ENCODE results near the gene NFIC.
A peak's percentile ranks its signal among the peaks of the same experiment; 100 is the strongest.
"Not testable (repeated sequence)": the region's sequence is repeated elsewhere in the genome, so short reads cannot be mapped to it uniquely, and the experiment has no call there.

The NFIC gene

DNA sequence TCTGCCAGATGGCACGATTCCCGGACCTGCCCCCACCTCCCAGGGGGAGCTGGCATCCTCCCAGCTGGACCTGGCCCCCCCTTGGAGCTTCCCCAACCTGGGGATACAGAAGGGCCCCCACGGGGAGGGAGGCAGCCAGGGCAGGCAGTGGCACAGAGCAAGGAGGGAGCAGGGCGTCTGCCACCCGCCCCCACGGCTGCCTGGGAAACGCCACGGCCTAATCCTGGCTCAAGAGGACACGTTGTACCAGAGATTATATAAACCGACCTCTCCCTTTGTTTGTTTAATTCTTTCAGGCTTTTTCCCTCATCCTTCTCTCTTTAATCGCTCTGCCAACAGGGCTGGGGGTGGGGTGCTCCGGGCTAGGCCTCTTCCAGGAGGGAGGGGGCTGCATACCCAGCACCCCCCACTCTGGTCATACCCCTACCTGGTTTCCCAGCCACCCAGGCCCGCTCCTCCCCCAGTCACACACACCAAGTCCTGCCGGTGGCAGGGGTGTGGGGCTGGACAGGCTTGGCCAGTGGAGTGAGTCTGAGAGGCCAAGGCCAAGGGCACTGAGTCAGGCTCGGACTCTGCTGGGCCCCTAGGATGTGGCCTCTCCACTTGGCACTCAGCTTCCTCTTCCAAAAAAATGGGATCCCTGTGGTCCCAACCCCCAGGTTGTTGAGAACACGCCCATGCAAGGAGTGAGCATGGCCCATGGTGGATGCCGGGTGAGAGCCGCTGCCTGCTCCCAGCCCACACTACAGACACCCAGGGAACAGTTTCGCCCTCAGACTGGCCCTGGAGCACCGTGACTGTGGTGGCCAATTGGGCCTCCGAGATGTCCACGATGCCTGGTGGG is 29.5 kb upstream of the NFIC start:
- no peak for DNase-seq (ENCODE audit: low read depth)

DNA sequence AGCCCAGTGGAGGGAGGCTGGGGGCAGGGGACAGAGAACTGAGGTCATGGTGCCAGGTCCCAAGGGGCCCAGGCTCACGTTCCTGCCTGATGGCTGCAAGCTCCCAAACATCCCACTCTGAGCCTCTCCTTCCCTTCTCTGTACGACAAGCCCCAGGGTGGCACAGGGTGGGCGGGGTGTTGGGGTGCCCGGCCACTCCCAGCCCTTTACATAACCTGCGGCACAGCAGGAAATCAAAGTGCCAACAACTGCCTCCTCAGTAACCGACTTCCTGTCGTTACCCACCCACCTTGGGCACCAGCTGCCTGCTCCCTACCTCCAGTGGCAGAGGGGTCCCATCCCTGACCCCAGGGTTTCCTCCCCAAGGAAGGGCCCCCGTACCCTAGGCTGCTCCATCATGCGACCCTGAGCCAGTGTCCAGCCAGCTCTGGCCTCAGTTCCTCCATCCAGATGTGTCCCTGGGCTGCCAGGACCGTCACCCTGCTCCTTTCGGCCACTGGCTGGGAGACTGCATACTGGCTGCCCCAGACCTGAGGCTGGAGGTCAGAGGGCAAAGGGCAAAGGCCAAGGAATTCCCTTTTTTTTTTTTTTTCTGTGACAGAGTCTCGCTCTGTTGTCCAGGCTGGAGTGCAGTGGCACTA is 27.7 kb upstream of the NFIC start:
- DNase-seq (ENCODE audit: low read depth), result no peak

DNA sequence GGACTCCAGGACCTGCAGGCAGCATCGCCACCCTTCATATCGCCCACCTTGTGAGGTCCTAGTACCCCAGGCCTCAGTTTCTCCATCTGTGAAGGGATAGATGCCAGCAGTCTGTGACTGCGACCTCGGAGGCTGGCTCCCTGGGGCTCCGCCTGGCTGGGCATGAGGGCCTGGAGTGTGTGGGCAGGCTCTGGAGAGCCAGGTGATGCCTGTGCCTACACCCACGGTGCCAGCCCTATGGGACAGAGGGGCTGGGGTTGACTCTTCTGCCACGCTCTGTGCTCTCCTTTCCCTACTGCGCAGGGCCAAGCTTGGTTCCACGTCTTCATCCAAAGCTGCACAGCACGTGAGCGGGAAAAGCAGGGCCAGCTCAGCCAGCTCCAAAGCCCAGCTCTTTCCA is 26.0 kb upstream of the NFIC start:
- no peak for DNase-seq (ENCODE audit: low read depth)

DNA sequence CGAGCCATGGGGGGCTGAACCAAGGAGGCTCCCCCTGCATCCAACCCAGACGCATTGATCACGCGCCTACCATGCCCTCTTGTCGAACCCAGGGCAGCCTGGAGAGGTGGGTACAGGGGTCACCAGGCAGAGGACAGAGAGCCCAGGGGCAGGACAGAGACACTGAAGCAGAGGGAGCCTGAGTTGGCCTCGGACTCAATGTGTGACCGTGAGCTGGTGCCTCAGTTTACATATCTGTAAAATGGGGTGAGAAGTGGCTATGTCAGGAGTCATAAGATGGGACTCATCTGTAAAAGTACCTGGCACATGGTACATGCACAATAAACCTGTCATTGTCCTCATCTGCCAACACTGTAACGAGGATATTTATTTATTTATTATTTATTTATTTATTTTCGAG is 24.1 kb upstream of the NFIC start:
- DNase-seq (ENCODE audit: low read depth), result no peak

DNA sequence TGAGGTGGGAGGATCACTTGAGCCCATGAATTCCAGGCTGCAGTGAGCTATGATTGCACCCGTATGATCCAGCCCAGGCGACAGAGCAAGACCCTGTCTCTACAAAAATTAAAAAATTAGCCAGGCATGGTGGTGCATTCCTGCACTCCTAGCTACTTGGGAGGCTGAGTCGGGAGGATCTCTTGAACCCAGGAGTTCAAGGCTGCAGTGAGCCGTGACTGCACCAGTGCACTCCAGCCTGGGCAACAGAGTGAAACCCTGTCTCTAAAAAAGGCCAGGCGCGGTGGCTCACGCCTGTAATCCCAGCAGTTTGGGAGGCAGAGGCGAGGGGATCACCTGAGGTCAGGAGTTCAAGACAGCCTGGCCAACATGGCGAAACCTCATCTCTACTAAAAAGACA is 23.4 kb upstream of the NFIC start:
- not testable (repeated sequence) for DNase-seq (ENCODE audit: low read depth)

DNA sequence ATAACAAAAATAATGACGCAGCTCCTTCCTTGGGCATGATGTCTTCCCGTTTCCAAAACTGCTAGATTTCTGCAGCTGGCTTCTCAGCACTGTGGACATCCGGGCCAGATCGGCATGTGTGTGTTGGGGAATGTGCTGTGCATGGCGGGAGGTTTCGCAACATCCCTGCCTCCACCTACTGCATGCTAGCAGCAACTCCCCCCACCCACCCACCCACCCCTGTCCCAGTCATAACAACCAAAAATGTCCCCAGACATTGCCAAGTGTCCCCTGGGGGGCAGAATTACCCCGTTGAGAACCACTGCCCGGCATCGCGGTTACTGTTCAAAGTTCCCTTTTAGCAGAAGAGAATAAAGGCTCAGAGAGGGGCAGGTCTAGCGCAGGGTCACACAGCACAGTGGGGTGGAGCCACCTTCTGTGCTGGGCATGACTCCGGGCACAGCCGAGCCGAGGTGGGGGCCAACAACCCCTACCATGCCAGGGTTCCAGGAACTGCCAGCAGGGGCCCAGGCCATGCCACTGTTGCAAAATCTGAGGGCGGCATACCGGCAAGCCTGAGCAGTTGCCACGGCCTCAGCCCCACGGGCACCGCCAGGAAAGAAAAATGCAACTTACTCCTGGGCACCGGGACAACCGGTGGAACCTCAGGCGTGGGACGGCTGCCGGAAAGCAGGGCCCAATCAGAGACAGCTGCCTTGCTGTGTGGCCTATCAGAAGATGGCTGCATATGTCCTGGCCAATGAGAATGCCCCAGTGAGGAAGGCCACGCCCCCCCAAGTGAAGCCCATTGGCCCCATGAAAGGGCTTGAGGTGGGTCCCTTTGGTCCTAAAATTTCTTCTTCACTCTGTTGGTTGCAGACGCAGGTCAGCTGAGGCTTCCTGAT is 22.5 kb upstream of the NFIC start:
- DNase-seq (ENCODE audit: low read depth), result peak; percentile 67

DNA sequence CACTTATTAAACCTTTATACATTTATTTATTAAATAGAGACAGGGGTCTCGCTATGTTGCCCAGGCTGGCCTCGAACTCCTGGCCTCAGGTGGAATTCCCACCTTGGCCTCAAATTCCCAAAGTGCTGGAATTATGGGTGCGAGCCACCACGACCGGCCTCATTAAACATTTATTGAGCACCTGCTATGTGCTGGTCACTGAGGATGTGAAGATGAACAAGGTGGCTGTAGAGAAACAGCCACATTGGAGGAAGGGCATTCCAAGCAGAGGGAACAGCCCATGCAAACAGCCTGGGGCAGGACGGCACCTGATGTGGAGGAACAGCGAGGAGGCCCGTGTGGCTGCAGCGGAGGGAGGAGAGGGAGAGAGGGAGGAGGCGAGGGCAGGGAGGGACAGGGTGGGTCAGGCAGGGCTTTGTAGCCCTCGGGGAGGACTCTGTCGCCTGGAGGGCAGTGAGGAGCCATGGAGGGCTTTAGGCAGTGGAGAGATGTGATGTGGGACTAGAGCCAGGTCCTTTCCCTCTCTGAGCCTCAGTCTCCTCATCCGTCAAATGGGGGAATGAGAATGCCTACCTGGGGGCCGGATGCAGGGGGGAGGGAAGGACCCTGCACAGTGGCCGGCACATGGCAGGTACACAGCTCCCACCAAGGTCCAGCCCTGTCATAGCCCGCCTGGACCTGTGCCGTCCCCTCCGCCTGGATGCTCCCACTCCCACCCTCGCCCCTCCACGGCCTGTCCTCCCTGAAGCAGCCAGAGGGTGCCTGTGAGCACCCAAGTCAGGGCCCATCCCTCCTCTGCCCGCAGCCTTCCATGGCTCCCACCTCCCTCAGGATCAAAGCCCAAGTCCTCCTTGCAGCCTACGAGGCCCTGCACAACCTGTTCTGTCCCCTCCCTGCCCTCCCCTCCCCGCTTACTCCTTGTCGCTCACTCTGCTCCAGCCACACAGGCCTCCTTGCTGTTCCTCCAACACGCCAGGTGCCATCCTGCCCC is 21.5 kb upstream of the NFIC start:
- DNase-seq (ENCODE audit: low read depth), result no peak

DNA sequence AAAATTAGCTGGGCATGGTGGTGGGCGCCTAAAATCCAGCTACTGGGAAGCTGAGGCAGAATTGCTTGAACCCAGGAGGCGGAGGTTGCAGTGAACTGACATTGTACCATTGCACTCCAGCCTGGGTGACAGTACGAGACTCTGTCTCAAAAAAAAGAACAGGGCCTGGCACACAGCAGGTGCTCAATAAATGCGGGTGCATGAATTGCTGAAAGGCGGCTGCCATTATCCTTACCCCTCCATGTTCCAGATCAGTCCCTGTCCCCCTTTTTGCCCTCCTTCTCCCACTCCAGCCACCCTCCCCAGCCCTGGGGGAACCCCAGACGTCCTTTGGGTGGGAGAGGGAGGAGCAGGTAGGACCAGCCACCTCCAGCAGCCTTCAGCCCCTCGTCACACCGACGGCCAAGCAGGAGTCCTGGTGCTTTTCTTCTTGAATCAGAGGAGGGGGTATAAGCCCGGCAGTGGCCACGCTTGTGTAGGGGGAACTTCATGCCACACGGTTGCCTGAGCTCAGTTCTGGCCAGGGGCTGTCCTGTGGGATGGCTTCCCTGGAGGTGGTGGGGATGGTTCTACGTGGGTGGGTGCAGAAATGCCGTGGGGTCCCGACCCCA is 20.4 kb upstream of the NFIC start:
- DNase-seq (ENCODE audit: low read depth), result no peak

DNA sequence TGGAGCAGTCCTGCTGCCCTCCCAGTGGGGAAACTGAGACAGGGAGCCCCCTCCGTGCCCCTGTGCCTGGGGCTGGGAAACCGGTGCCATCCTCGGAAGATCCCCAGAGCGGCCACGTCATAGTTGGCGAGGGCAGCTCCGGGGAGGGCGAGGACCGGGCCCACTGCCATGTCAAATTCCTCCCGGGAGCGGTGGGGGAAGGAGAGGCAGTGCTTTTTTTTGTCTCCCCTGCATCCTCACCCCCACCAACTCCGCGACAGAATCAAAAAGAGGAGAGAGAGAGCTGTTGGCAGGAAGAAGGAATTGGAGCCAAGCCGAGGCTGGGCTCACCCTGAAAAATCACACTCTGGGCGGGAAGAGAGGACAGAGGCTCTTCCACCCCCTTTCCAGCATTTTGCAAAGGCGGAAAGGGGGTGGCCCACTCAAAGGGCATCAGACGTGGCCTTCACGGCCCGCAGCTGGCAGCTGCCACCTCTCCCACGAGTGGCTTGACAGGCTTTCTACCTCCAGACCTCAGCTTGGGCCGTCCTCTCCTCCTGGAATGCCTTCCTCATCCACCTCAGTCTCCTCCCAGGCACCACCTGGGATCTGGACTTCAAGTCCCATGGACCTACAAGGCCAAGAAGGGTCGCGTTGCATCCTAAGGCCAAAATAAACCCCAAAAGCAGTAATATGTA is 19.6 kb upstream of the NFIC start:
- no peak for DNase-seq (ENCODE audit: low read depth)

DNA sequence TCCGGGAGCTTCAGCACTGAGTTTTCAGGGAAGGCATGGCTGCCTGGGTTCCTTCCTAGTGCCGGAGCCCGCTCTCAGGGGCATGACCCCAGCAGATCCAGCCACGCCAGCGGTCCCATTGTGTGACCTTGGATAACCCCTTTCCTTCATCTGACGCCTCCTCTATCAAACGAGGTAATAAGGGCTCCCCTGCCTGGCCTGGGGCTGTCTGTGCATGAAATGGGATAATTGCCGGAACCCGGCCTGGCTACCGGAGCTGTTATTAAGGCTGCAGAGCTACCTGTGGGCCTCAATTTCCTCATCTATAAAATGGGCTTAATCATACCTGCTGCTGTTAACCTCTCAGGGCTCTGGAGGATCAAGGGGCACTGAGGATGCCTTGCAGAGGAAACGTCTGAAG is 18.3 kb upstream of the NFIC start:
- DNase-seq (ENCODE audit: low read depth), result no peak

DNA sequence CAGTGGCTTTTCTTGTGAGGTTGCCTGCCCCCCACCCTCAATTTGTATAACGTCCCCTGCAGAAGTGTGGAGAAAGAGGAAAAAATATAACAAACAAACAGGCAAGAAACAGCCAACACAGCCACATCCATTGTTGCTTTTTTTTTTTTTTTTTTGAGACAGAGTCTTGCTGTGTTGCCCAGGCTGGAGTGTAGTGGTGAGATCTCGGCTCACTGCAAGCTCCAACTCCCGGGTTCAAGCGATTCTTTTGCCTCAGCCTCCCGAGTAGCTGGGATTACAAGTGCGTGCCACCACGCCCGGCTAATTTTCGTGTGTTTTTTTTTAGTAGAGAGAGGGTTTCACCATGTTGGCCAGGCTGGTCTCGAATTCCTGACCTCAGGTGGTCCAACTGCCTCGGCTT is 17.9 kb upstream of the NFIC start:
- DNase-seq (ENCODE audit: low read depth), result not testable (repeated sequence)

DNA sequence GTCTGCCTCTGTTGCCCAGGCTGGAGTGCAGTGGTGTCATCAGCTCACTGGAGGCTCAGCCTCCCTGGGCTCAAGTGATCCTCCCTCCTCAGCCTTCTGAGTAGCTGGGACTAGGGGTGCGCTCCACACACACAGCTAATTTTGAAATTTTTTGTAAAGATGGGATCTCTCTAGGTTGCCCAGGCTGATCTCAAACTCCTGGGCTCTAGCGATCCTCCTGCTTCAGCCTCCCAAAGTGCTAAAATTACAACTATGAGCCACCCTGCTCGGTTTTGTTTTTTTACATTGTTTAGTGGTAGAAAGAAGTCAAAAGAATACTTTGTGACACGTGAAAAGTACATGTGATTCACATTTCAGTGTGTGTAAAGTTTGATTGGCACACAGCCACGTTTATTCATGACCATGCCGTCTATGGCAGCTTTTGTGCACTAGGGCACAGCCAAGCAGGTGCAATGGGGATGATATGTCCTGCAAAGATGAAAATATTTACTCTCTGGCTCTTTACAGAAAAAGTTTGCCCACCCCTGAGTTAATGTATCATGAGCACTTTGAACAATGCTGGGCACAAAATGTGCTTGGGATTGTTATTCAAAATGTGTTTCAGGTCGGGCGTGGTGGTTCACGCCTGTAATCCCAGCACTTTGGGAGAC is 16.2 kb upstream of the NFIC start:
- no peak for DNase-seq (ENCODE audit: low read depth)

DNA sequence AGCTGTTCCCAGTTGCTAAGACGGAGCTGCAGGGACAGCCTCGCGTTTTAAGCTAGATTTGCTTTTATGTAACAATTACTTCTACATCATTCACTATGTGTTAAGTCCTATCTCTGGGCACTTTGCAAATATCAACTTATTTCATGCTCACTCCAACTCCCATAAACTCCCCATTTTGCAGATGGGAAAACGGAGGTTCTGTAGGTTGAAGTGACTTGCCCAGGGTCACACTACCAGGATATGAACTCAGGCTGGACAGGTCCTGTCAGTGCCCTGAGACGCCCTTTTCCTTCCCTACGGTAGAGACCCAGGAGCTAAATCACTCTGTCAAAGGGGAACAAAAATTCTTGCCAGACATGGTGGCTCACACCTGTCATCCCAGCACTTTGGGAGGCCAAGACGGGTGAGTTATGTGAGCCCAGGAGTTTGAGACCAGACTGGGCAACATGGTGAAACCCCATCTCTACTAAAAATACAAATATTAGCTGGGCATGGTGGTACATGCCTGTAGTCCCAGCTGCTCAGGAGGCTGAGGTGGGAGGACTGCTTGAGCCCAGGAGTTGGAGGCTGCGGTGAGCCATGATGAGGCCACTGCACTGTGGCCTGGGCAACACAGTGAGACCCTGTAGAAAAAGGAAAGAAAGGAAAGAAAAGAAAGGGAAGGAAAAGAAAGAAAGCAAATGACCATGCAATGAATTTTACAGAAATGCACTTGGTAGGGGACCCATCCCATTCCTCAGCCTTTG is 14.5 kb upstream of the NFIC start:
- no peak for DNase-seq (ENCODE audit: low read depth)

DNA sequence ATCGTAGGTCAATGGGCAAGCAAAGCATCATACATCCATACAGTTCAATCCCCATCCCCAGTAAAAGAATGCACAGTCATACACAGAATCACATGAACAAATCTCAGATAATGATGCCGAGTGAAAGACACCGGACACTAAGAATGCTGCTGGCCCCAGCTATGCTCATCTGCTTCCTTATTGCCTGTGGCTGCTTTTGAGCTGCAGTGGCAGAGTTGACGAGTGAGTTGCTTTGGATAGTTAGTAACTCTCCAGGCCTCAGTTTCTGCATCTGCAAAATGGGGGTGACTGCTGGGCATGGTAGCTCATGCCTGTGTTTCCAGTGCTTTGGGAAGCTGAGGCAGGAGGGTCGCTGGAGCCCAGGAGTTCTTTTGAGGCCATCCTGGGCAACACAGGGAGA is 12.9 kb upstream of the NFIC start:
- DNase-seq (ENCODE audit: low read depth), result no peak

DNA sequence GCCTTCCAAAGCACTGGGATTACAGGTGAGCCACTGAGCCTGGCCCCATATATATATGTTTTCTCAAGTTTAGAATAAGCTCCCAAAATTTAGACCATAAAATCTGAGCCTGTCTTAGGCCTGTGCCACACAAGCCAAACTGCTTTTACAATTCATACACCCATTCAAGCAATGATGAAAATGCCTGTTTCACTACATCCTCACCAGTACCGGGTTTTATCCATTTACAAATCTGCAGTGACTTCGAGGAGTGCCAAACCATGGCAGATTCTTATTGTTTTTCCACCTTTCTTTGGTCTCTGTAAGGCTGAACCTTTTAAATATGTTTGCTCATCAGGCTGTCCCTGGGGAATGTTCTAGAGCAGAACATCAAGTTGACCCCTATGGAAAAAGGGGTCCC is 9.6 kb upstream of the NFIC start:
- no peak for DNase-seq (ENCODE audit: low read depth)

DNA sequence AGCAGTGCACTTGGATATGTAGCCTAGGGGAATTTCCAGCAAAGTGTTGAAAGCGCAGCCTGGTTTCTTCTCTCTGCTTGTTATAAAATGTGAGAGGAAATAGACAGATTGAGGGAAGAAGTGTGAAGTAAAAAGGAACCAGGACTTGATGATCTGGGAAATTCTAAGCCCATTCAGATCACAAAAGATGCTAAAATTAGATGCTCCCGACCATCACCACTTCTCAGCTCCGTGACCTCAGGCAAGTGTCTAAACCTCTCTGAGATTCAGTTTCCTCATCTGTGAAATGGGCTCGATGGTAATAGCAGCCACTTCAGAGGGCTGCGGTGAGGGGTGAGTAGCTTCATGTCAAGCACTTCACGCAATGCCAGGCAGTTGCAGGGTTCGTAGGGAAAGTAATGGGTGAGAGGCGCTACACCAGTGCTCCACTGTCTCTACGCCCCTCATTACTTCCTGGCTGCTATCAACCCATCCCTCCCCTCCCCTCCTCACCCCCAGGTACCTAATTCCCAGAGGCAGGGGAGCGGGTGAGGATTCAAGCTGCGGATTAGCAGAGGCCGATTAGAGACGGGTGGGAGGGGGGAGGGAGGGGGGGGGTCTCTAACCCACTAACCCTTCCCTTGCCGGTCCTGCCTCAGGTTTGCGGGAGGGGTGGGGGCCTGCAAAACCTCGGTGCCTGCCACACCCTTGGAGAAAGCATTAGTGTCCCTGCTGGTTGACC is 9.0 kb upstream of the NFIC start:
- no peak for DNase-seq (ENCODE audit: low read depth)

DNA sequence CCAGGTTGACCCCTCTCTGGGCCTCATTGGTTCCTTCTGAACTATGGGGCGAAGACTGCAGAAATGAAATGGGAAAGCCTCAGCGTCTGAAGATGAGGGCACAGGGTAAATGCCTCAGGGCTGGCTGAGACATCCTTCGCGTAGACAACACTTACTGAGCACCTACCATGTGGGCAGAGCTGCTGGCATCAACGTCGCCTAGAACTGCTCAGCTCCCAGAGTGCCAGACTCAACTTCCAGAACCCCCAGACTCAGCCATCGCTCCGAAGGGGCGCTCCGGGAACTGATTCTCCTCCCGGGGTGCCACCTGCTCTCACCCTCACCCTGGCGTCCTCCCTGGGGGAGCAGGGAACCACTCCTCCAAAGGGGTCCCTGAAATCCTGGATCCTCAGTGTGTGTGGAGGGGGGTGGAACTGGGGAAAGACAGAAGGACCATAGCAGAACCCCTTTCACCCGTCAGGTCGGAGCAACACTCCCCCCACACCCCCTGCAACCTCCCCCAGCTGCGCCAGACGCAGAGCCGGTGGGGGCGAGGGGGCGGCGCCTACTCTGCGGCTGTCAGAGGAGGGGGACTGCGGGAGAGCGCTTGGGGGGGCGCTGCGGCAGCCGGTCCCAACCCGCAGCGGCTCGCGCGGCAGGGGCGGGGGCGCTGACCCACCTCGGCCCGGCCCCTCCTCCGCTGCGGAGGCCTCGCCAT is 8.2 kb upstream of the NFIC start:
- DNase-seq (ENCODE audit: low read depth), result no peak

DNA sequence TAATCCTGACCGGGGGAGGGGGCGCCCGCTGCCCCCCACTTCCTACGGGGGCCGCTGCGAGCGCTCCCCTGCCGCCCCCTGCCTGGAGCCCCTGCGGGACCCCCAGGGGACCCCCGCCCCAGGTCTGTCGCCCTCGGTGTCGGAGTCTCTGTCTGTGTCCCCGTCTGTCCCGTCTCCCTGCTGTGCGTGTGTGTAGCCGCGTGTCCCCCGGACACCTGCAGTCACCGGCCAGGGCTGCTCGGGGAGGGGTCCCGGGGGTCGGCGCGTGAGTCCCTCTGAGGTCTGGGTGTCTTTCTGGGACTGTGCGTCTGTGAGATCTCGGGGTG is 7.7 kb upstream of the NFIC start:
- DNase-seq (ENCODE audit: low read depth), result no peak

All from GM04503 (cell line).